Neural cell (in vitro differentiated cells): ENCODE measurements around the gene AGPAT3.

Experiments
- EZH2 ChIP-seq: fragments of 200-600, 300-800 bp; shearing (Covaris generic), sonication (generic); IDR thresholded peaks from 2 replicates; pipeline ENCODE4 v1.6.1; 2014; ENCODE audit warnings: antibody characterized with exemption, low read length, borderline replicate concordance, mild to moderate bottlenecking; ENCODE audit not compliant: insufficient read depth, poor library complexity, severe bottlenecking
- POLR2AphosphoS5 ChIP-seq: IDR thresholded peaks from 2 replicates; pipeline ENCODE4 v1.6.1; 2012
- TF ChIP-seq, protein P1 (sequence below): fragments of 450-650 bp; IDR thresholded peaks from 2 replicates; pipeline ENCODE4 v1.5.1; 2014; ENCODE audit warnings: antibody characterized with exemption, mild to moderate bottlenecking, moderate library complexity; ENCODE audit not compliant: poor library complexity, severe bottlenecking
- TF ChIP-seq, protein P2 (sequence below): IDR thresholded peaks from 2 replicates; pipeline ENCODE4 v1.6.1; 2012; ENCODE audit warnings: borderline replicate concordance

DNA sequence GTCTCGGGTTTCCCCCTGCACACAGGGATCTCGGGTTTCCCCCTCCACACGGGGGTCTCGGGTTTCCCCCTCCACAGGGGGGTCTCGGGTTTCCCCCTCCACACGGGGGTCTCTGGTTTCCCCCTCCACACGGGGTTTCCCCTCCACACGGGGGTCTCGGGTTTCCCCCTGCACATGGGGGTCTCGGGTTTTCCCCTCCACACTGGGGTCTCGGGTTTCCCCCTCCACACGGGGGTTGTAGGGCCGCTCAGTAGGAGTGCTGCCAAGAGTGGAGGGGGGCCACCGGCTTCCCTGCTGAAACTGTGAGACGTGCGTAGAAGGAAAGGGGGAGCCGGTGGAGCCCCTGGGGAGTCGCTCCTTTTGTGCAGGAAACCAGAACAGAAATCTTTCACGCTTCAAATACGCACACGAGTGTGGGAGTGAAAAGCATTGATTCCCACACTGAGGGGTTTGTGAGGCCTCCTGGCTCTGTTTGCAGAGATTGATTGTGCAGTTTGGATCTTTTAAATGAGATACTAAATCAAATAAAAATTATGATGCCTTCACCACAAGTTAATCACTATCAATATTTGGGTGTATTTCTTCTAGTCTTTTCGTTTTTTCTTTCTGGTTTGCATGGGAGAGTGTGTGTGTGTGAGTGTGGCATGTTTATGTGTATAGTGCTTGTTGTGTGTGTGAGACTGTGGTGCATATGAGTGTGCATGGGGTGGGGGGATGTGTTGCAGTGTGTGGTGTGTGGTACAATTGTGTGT lies 92.8 kb downstream of the AGPAT3 start:
- TF ChIP-seq, protein P1, sequence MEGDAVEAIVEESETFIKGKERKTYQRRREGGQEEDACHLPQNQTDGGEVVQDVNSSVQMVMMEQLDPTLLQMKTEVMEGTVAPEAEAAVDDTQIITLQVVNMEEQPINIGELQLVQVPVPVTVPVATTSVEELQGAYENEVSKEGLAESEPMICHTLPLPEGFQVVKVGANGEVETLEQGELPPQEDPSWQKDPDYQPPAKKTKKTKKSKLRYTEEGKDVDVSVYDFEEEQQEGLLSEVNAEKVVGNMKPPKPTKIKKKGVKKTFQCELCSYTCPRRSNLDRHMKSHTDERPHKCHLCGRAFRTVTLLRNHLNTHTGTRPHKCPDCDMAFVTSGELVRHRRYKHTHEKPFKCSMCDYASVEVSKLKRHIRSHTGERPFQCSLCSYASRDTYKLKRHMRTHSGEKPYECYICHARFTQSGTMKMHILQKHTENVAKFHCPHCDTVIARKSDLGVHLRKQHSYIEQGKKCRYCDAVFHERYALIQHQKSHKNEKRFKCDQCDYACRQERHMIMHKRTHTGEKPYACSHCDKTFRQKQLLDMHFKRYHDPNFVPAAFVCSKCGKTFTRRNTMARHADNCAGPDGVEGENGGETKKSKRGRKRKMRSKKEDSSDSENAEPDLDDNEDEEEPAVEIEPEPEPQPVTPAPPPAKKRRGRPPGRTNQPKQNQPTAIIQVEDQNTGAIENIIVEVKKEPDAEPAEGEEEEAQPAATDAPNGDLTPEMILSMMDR, result no peak
- TF ChIP-seq, protein P2, sequence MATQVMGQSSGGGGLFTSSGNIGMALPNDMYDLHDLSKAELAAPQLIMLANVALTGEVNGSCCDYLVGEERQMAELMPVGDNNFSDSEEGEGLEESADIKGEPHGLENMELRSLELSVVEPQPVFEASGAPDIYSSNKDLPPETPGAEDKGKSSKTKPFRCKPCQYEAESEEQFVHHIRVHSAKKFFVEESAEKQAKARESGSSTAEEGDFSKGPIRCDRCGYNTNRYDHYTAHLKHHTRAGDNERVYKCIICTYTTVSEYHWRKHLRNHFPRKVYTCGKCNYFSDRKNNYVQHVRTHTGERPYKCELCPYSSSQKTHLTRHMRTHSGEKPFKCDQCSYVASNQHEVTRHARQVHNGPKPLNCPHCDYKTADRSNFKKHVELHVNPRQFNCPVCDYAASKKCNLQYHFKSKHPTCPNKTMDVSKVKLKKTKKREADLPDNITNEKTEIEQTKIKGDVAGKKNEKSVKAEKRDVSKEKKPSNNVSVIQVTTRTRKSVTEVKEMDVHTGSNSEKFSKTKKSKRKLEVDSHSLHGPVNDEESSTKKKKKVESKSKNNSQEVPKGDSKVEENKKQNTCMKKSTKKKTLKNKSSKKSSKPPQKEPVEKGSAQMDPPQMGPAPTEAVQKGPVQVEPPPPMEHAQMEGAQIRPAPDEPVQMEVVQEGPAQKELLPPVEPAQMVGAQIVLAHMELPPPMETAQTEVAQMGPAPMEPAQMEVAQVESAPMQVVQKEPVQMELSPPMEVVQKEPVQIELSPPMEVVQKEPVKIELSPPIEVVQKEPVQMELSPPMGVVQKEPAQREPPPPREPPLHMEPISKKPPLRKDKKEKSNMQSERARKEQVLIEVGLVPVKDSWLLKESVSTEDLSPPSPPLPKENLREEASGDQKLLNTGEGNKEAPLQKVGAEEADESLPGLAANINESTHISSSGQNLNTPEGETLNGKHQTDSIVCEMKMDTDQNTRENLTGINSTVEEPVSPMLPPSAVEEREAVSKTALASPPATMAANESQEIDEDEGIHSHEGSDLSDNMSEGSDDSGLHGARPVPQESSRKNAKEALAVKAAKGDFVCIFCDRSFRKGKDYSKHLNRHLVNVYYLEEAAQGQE, result no peak
- TF ChIP-seq EZH2 (no peak), POLR2AphosphoS5 (no peak)
